A673 (cell line): ENCODE results near the gene TBC1D22A.

ENCODE experiments used
- CTCF ChIP-seq: fragments of 300-800, 200-600 bp; sonication (generic); conservative IDR thresholded peaks from 2 replicates; pipeline ENCODE4 v1.5.1; 2017; ENCODE audit warnings: low read depth, mild to moderate bottlenecking, antibody characterized with exemption, low read length, moderate library complexity, mixed read lengths
- EZH2 ChIP-seq: fragments of 200-600 bp; sonication (generic); IDR thresholded peaks from 2 replicates; pipeline ENCODE4 v1.6.1; 2017; ENCODE audit warnings: borderline replicate concordance, low read depth, mild to moderate bottlenecking, mixed read lengths, antibody characterized with exemption, low read length; ENCODE audit not compliant: poor library complexity, severe bottlenecking

GRCh38 chr22:47215851-47216250 is 453.4 kb downstream of the TBC1D22A start:
- TF ChIP-seq CTCF (no peak), EZH2 (no peak)
